ENCODE measurements around the gene PLSCR1.

The PLSCR1 gene

GRCh38 chr3:146471012-146471411, 73.4 kb downstream of the PLSCR1 start:
- DNase-seq (ENCODE audit: low read depth), result no peak

GRCh38 chr3:146470425-146470990, 73.9 kb downstream of the PLSCR1 start:
- no peak for DNase-seq (ENCODE audit: low read depth)

GRCh38 chr3:146469150-146470017, 75.0 kb downstream of the PLSCR1 start, which contains the start of gene PLSCR2:
TSS of gene PLSCR2 (minus strand) at chr3:146469561. CDS start at chr3:146459904, 9,657 bp downstream.
- DNase-seq (ENCODE audit: low read depth), result no peak

GRCh38 chr3:146468671-146469149, 75.7 kb downstream of the PLSCR1 start:
- no peak for DNase-seq (ENCODE audit: low read depth)

- DNase-seq (ENCODE audit: low read depth), result no peak
These were observed 76.2 kb downstream of the PLSCR1 start for GRCh38 chr3:146468234-146468633.

- DNase-seq (ENCODE audit: low read depth), result no peak
These were observed 77.8 kb downstream of the PLSCR1 start for GRCh38 chr3:146466604-146467003.

- no peak for DNase-seq (ENCODE audit: low read depth)
These were observed 78.5 kb downstream of the PLSCR1 start for GRCh38 chr3:146465693-146466465.
